GM21423 (cell line): Measurements from ENCODE around the gene MS4A3.
"Not testable (repeated sequence)": the region's sequence is repeated elsewhere in the genome, so short reads cannot be mapped to it uniquely, and the experiment has no call there.

Source experiments
- ATAC-seq: cut with Tn5 transposase; IDR thresholded peaks from one replicate; pipeline ENCODE4 v1.9.1; 2021; ENCODE audit warnings: mild to moderate bottlenecking, moderate library complexity; ENCODE audit not compliant: unreplicated experiment

The MS4A3 gene

DNA sequence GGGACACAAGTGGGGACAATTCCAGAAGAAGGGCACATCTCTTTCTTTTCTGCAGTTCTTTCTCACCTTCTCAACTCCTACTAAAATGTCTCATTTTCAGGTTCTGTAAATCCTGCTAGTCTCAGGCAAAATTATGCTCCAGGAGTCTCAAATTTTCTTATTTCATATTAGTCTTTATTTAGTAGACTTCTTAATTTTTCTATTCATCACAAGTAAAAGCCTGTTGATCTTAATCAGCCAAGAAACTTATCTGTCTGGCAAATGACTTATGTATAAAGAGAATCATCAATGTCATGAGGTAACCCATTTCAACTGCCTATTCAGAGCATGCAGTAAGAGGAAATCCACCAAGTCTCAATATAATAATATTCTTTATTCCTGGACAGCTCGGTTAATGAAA is 31.9 kb downstream of the MS4A3 start, which contains the start of gene MS4A2:
TSS of gene MS4A2 (plus strand) at position 301 of the 400 bp plus-strand sequence. CDS start 102 bp downstream, outside the sequence.
- ATAC-seq, result no peak

- no peak for ATAC-seq
These were observed 39.1 kb downstream of the MS4A3 start for GRCh38 chr11:60095477-60096120.

- no peak for ATAC-seq
These were observed 40.7 kb downstream of the MS4A3 start for GRCh38 chr11:60097189-60097588.

GRCh38 chr11:60098508-60098907 is 42.0 kb downstream of the MS4A3 start:
- ATAC-seq, result peak; percentile 92

DNA sequence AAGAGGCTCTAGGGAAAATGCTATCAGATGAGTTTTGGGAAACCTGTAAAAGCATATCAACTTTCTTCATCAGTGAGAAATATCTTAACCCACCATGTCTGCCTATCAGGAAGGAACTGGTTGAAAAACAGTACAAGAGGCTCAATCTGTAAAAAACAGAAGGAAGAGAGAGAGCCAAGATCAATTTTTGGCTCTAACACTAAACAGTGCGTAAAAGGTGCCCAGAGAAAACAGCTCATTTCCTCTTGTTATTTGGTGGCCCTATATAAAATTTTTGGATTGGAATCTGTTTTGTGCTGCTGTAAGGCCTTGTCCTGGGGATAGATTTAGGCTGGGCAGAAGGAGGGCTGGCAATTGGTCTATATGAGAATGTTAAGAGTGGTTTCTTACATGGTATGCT is 44.1 kb downstream of the MS4A3 start:
- ATAC-seq, result no peak

GRCh38 chr11:60101368-60101767 is 44.9 kb downstream of the MS4A3 start:
- ATAC-seq, result not testable (repeated sequence)

DNA sequence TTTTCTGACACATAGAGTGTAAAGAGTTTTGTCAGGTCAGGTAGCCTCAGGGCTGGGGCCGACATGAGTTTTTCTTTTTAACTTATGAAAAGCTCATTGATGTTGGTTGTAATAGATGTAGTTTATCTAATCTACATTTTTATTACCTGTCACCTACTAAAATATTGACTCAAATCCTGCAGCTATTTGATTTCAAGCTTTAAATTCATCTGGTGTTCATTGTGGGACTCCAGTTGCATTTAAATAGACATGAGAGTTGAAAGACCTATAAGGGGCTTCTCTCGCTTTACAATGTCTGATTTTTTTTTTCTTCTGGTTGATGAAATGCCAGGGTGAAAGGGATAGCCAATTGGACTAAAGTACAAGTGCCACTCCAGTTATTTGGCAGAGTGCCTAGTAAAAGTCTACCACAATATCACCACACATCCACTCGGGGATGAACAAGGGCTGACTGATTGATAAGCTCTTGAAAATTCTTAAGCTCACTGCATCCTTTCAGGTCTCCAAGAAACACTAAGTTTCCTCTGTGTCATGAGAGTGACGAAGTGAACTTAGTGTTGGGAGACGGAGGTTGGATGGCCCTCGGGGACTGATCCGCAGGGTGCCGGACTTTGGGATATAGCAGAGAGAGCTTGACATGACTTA is 48.1 kb downstream of the MS4A3 start:
- ATAC-seq, result not testable (repeated sequence)

DNA sequence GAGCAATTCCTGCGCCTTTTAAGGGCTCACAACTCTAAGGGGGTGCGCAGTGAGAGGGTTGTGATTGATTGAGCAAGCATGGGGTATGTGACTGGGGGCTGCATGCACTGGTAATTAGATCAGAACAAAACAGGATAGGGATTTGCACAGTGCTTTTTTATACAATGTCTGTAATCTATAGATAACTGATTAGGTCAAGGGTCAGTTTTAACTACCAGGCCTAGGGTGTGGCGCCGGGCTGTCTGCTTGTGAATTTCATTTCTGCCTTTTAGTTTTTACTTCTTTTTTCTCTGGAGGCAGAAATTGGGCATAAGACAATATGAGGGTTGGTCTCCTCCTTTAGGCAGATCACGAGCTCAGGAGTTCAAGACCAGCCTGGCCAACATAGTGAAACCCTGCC is 52.2 kb downstream of the MS4A3 start:
- ATAC-seq, result not testable (repeated sequence)

GRCh38 chr11:60111793-60112192 is 55.3 kb downstream of the MS4A3 start:
- no peak for ATAC-seq

DNA sequence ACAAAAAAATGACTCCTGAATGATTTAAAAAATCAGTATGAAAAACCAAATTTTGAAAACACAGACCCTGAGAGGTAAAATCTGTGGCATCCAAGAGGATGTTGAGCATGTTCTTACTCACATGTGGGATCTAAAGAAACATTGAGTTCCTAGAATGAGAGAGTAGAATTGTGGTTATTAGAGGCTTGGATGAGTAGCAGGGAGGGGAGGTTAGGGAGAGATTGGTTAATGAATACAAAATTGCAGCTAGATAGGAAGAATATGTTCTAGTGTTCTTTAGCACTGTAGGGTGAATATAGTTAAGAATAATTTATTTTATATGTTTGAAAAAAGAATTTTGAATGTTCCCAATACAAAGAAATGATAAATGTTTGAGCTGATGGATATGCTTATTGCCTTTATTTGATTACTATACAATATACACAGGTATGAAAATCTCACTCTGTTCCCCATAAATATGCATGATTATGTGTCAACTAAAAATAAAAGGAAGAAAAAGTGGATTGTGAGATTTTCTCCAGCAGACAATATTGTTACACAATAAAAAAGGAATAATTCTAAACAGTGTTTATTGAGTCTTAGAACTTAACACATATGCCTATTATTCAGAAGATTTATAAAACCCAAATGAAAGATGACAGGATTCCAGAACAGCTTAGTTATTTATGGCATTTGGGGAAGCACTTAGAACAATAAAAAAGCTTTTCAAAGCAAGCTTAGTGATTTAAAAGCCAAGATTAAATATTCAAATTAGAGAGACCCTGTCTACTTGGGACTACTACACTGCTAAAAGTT is 60.7 kb downstream of the MS4A3 start:
- ATAC-seq, result no peak

DNA sequence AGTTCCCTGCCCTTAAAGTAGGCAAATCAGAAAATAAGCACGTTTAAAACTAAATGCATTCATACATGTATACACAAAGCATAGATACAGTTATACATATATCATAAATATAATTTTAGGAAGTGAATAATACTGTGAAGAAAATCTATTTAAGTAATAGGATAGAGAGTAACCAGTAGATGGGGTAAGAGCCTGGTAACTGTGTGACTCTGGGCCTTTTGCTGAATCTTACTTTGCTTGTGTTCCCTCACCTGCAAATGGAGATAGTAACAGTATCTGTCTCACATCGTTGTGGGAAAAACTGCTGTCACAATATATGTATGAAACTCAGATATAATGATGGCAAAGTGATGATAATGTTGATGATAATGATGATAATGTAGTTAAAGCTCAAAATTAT is 61.9 kb downstream of the MS4A3 start:
- no peak for ATAC-seq

GRCh38 chr11:60119710-60120109 is 63.2 kb downstream of the MS4A3 start:
- ATAC-seq, result no peak
